ENCODE measurements around the gene SCART1.

- no peak for TF ChIP-seq CTCF (IDR thresholded peaks at IDR 0.05)
- TF ChIP-seq POLR2AphosphoS5 (IDR thresholded peaks at IDR 0.05; ENCODE audit: insufficient read depth in 1 of 2, low read depth in 1 of 2), result no peak
- TF ChIP-seq POLR2A (IDR thresholded peaks at IDR 0.05), result no peak
Observed at GRCh38 chr10:133456041-133456951, 2.6 kb downstream of the SCART1 start.

Measured in vagina (tissue), 2 donors.